GM18526 (cell line): Measurements from ENCODE around the gene FARS2.

Experiments
- POLR2A ChIP-seq: IDR thresholded peaks from 3 replicates; pipeline ENCODE4 v1.6.1; 2011; ENCODE audit not compliant: insufficient read length; ENCODE audit errors: extremely low read depth

The FARS2 gene

GRCh38 chr6:5427586-5427985, 166.3 kb downstream of the FARS2 start:
- no peak for TF ChIP-seq POLR2A

- TF ChIP-seq POLR2A, result no peak
These were observed 172.0 kb downstream of the FARS2 start for GRCh38 chr6:5433324-5433723.

GRCh38 chr6:5435449-5435848, 174.1 kb downstream of the FARS2 start:
- TF ChIP-seq POLR2A, result no peak

- TF ChIP-seq POLR2A, result no peak
These were observed 177.7 kb downstream of the FARS2 start for GRCh38 chr6:5438922-5439584.

GRCh38 chr6:5439749-5440148, 178.4 kb downstream of the FARS2 start:
- no peak for TF ChIP-seq POLR2A

GRCh38 chr6:5442319-5442718, 181.0 kb downstream of the FARS2 start:
- no peak for TF ChIP-seq POLR2A

GRCh38 chr6:5442916-5443315, 181.6 kb downstream of the FARS2 start:
- TF ChIP-seq POLR2A, result no peak

GRCh38 chr6:5443491-5443890, 182.2 kb downstream of the FARS2 start:
- TF ChIP-seq POLR2A, result no peak

- no peak for TF ChIP-seq POLR2A
These were observed 185.2 kb downstream of the FARS2 start for GRCh38 chr6:5446362-5447075.

- TF ChIP-seq POLR2A, result no peak
These were observed 186.6 kb downstream of the FARS2 start for GRCh38 chr6:5447921-5448320.

- no peak for TF ChIP-seq POLR2A
These were observed 188.8 kb downstream of the FARS2 start for GRCh38 chr6:5450073-5450472.

GRCh38 chr6:5453546-5453945, 192.2 kb downstream of the FARS2 start:
- TF ChIP-seq POLR2A, result no peak

GRCh38 chr6:5455142-5455541, 193.8 kb downstream of the FARS2 start:
- no peak for TF ChIP-seq POLR2A

- no peak for TF ChIP-seq POLR2A
These were observed 195.7 kb downstream of the FARS2 start for GRCh38 chr6:5457041-5457440.

- TF ChIP-seq POLR2A, result no peak
These were observed 196.8 kb downstream of the FARS2 start for GRCh38 chr6:5457983-5458683.

- TF ChIP-seq POLR2A, result no peak
These were observed 198.0 kb downstream of the FARS2 start for GRCh38 chr6:5459346-5459745.
